HL-60 (cell line): Measurements from ENCODE around the gene PRKAR1B.

Experiments used
- DNase-seq, 2 experiments: peaks; one replicate each; pipeline ENCODE4 v3.0.0-alpha.2; 2010 to 2020; ENCODE audit warnings: low read depth in 1 of 2, low spot score in 1 of 2
- H3K27ac ChIP-seq: fragments of 250-450 bp; sonication (Bioruptor Pico); replicated peaks from 2 replicates; pipeline ENCODE4 v1.5.1; 2020; ENCODE audit warnings: mild to moderate bottlenecking, moderate library complexity
- H3K27me3 ChIP-seq: fragments of 250-450 bp; sonication (Bioruptor Pico); 2 replicates; pipeline ENCODE4 v1.5.1; 2021; ENCODE audit warnings: mild to moderate bottlenecking, moderate library complexity; ENCODE audit not compliant: insufficient read depth, poor library complexity, severe bottlenecking
- H3K4me3 ChIP-seq: replicated peaks from 2 replicates; pipeline ENCODE4 v1.5.1; 2011; ENCODE audit warnings: mild to moderate bottlenecking, control low read depth, low read length; ENCODE audit not compliant: insufficient read depth
- CTCF ChIP-seq: IDR thresholded peaks from one replicate; pipeline ENCODE4 v1.5.1; 2011; ENCODE audit warnings: low read length, control low read depth, inconsistent platforms; ENCODE audit not compliant: insufficient read depth
- GABPA ChIP-seq: IDR thresholded peaks from 2 replicates; pipeline ENCODE4 v1.6.1; 2012; ENCODE audit warnings: low read depth
- POLR2AphosphoS5 ChIP-seq: IDR thresholded peaks from 2 replicates; pipeline ENCODE4 v1.6.1; 2012; ENCODE audit warnings: low read depth
- REST ChIP-seq: IDR thresholded peaks from 2 replicates; pipeline ENCODE4 v1.6.1; 2012; ENCODE audit warnings: low read depth; ENCODE audit not compliant: insufficient replicate concordance
- SPI1 ChIP-seq: IDR thresholded peaks from 2 replicates; pipeline ENCODE4 v1.6.1; 2012; ENCODE audit warnings: low read depth, mild to moderate bottlenecking, borderline replicate concordance

The PRKAR1B gene

GRCh38 chr7:725223-726005 is 1.7 kb downstream of the PRKAR1B start:
- DNase-seq, result peak in 1 of 2 experiments; percentile 12
- no peaks in the 10 kb centered on the region for H3K27me3 ChIP-seq
- peak overlapping the region; percentile 65 for H3K4me3 ChIP-seq
- H3K27ac ChIP-seq, result peak overlapping the region; percentile 78
- TF ChIP-seq CTCF, result no peak
- TF ChIP-seq REST, result no peak
- no peak for TF ChIP-seq SPI1
- no peak for TF ChIP-seq POLR2AphosphoS5
- TF ChIP-seq GABPA, result no peak

DNA sequence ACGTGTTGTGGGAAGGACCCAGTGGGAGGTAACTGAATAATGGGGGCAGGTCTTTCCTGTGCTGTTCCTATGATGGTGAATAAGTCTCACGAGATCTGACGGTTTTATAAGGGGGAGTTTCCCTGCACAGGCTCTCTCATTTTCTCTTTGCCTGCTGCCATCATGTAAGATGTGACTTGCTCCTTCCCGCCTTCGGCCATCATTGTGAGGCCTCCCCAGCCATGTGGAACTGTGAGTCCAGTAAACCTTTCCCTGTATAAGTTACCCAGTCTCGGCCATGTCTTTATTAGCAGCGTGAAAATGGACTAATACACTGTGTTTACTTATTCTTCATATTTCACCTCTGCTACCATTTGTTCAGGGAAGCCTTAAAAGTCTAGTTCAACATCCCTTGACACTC is 2.8 kb downstream of the PRKAR1B start:
- Histone ChIP-seq H3K4me3 (no peak overlapping the region), H3K27ac (no peak overlapping the region), H3K27me3 (no peaks in the 10 kb centered on the region)
- TF ChIP-seq REST (no peak), CTCF (no peak), POLR2AphosphoS5 (no peak)
- DNase-seq, result no peak

GRCh38 chr7:723541-723940 is 3.5 kb downstream of the PRKAR1B start:
- DNase-seq, result no peak
- Histone ChIP-seq H3K4me3 (no peak overlapping the region), H3K27ac (no peak overlapping the region), H3K27me3 (no peaks in the 10 kb centered on the region)
- no peak for TF ChIP-seq SPI1
- TF ChIP-seq CTCF, result no peak

- Histone ChIP-seq H3K27me3 (no peaks in the 10 kb centered on the region), H3K4me3 (no peak overlapping the region), H3K27ac (no peak overlapping the region)
- TF ChIP-seq SPI1 (peak; percentile 37; the same call in 1 of the 2 replicates), REST (no peak), GABPA (no peak), CTCF (no peak)
- peak in 1 of 2 experiments; percentile 55 for DNase-seq
Measured at GRCh38 chr7:721619-722248, 5.3 kb downstream of the PRKAR1B start.
